Liver (tissue), 9 donors: ENCODE measurements around the gene NKD1. TPM values are rescaled to one million over a fixed set of nuclear protein-coding genes. Genes with fewer than 3 reads are reported as not detected.

ENCODE experiments used
- DNase-seq: peaks from one replicate; pipeline ENCODE4 v3.0.0-alpha.2; 2017; ENCODE audit warnings: low spot score
- H3K27ac ChIP-seq, 2 donors: one replicate each; pipeline ENCODE4 v1.7.0; 2013; ENCODE audit warnings: inconsistent platforms in 2 of 2, low read length in 2 of 2, control low read depth in 1 of 2, low read depth in 1 of 2, mild to moderate bottlenecking in 1 of 2
- H3K27me3 ChIP-seq, 4 donors: one replicate each; pipeline versions ENCODE4 v1.6.1 to v1.7.0; 2013; ENCODE audit warnings: low read length in 3 of 4, inconsistent platforms in 1 of 4, mild to moderate bottlenecking in 1 of 4, moderate library complexity in 1 of 4; ENCODE audit not compliant: control insufficient read depth in 4 of 4, insufficient read depth in 4 of 4
- H3K36me3 ChIP-seq, 4 donors: one replicate each; pipeline versions ENCODE4 v1.6.1 to v1.7.0; 2013; ENCODE audit warnings: low read length in 3 of 4, mild to moderate bottlenecking in 3 of 4, low read depth in 1 of 4, moderate library complexity in 1 of 4; ENCODE audit not compliant: control insufficient read depth in 4 of 4, insufficient read depth in 3 of 4
- H3K4me1 ChIP-seq, 4 donors: one replicate each; pipeline versions ENCODE4 v1.6.1 to v1.7.0; 2013; ENCODE audit warnings: low read length in 3 of 4, mild to moderate bottlenecking in 3 of 4, moderate library complexity in 1 of 4; ENCODE audit not compliant: control insufficient read depth in 4 of 4, insufficient read depth in 4 of 4
- H3K4me3 ChIP-seq, 3 donors: one replicate each; pipeline versions ENCODE4 v1.6.1 to v1.7.0; 2013; ENCODE audit warnings: low read length in 3 of 3, control low read depth in 1 of 3, low read depth in 1 of 3, mild to moderate bottlenecking in 1 of 3
- H3K9ac ChIP-seq, 2 donors: one replicate each; pipeline ENCODE4 v1.7.0; 2013; ENCODE audit warnings: low read length in 2 of 2, mild to moderate bottlenecking in 2 of 2, moderate library complexity in 2 of 2, control low read depth in 1 of 2, low read depth in 1 of 2
- H3K9me3 ChIP-seq, 4 donors: one replicate each; pipeline versions ENCODE4 v1.6.1 to v1.7.0; 2013; ENCODE audit warnings: low read length in 3 of 4; ENCODE audit not compliant: control insufficient read depth in 4 of 4
- EGR1 ChIP-seq, 2 donors: IDR thresholded peaks; 2 replicates each; pipeline ENCODE4 v1.6.1; 2016 to 2018; ENCODE audit warnings: antibody characterized with exemption in 2 of 2, low read depth in 2 of 2
- FOXA1 ChIP-seq: IDR thresholded peaks from 2 replicates; pipeline ENCODE4 v1.6.1; 2016; ENCODE audit warnings: antibody characterized with exemption
- FOXA2 ChIP-seq: IDR thresholded peaks from 2 replicates; pipeline ENCODE4 v1.6.1; 2016; ENCODE audit warnings: antibody characterized with exemption
- GABPA ChIP-seq, 2 donors: IDR thresholded peaks in 1 of 2; conservative IDR thresholded peaks in 1 of 2; 2 replicates each; pipeline ENCODE4 v1.6.1; 2016; ENCODE audit warnings: antibody characterized with exemption in 2 of 2, mild to moderate bottlenecking in 1 of 2, moderate library complexity in 1 of 2
- HNF4A ChIP-seq, 2 donors: conservative IDR thresholded peaks; 2 replicates each; pipeline ENCODE4 v1.6.1; 2016; ENCODE audit warnings: antibody characterized with exemption in 2 of 2, mild to moderate bottlenecking in 2 of 2
- HNF4G ChIP-seq: IDR thresholded peaks from 2 replicates; pipeline ENCODE4 v1.6.1; 2016; ENCODE audit warnings: antibody characterized with exemption
- JUND ChIP-seq, 2 donors: IDR thresholded peaks; 2 replicates each; pipeline ENCODE4 v1.6.1; 2016; ENCODE audit warnings: antibody characterized with exemption in 2 of 2
- NR2F2 ChIP-seq: IDR thresholded peaks from 2 replicates; pipeline ENCODE4 v1.6.1; 2016; ENCODE audit warnings: antibody characterized with exemption
- RAD21 ChIP-seq, 2 donors: IDR thresholded peaks; 2 replicates each; pipeline ENCODE4 v1.6.1; 2016; ENCODE audit warnings: antibody characterized with exemption in 2 of 2, mild to moderate bottlenecking in 2 of 2
- TAF1 ChIP-seq: conservative IDR thresholded peaks from 2 replicates; pipeline ENCODE4 v1.6.1; 2016; ENCODE audit warnings: antibody characterized with exemption, mild to moderate bottlenecking
- WGBS: extraction: QIAGEN DNeasy Blood & Tissue Kit; methylation state at CpG from one replicate; pipeline ENCODE4 v1.1.7; 2013; 5-methylcytosine and 5-hydroxymethylcytosine counted together
- polyA plus RNA-seq, 2 donors: library from polyadenylated mRNA; stranded (reverse) in 1 of 2; unstranded in 1 of 2; fragments of 200-250 nt in 1 of 2; fragments of >200 nt in 1 of 2; fragmentation: Nextera tagmentation in 1 of 2; extraction: Ambion mirVana in 1 of 2; gene quantifications; one replicate each; pipeline versions ENCODE4 v1.2.1 to v1.2.3, GENCODE V29; 2013 to 2015
- total RNA-seq, 2 donors: library from RNA; depleted of rRNA; stranded (reverse); fragments of >200 nt; gene quantifications; one replicate each; pipeline ENCODE4 v1.2.3, GENCODE V29; 2014
- TF ChIP-seq, protein P1 (sequence below): fragments of 150-350 bp; IDR thresholded peaks from 2 replicates; pipeline ENCODE4 v1.5.1; 2017; ENCODE audit warnings: improper control_type of control experiment, low read depth, low read length; ENCODE audit not compliant: missing input control
- TF ChIP-seq, protein P2 (sequence below): IDR thresholded peaks from 2 replicates; pipeline ENCODE4 v1.6.1; 2016; ENCODE audit warnings: antibody characterized with exemption
- TF ChIP-seq, protein P3 (sequence below): IDR thresholded peaks from 2 replicates; pipeline ENCODE4 v1.6.1; 2016; ENCODE audit warnings: antibody characterized with exemption
- donor health status: healthy.
- donor health status: healthy.
- donor health status: healthy.
- donor health status: healthy.
- donor health status: healthy.

Gene NKD1
- total and polyA plus RNA-seq, 4 donors = 0.28 to 3.5 (median 0.85) TPM

GRCh38 chr16:50520451-50521245 lies 27.5 kb upstream of the NKD1 start:
- Histone ChIP-seq H3K9ac (no peak overlapping the region), H3K9me3 (peaks cover 0 to 5% (median 0%) of the 10 kb centered on the region in 4 donors), H3K4me3 (no peak overlapping the region), H3K4me1 (no peaks in the 10 kb centered on the region), H3K27me3 (no peaks in the 10 kb centered on the region), H3K36me3 (no peaks in the 10 kb centered on the region), H3K27ac (no peak overlapping the region)
- DNase-seq = no peak
- TF ChIP-seq GABPA (IDR thresholded peaks at IDR 0.05 in 1 of 2, conservative IDR thresholded peaks at IDR 0.05 in 1 of 2) = no peak
- TF ChIP-seq HNF4G = no peak
- TF ChIP-seq EGR1 (IDR thresholded peaks at IDR 0.05; ENCODE audit: low read depth in 2 of 2) = no peak
- TF ChIP-seq, protein P1, sequence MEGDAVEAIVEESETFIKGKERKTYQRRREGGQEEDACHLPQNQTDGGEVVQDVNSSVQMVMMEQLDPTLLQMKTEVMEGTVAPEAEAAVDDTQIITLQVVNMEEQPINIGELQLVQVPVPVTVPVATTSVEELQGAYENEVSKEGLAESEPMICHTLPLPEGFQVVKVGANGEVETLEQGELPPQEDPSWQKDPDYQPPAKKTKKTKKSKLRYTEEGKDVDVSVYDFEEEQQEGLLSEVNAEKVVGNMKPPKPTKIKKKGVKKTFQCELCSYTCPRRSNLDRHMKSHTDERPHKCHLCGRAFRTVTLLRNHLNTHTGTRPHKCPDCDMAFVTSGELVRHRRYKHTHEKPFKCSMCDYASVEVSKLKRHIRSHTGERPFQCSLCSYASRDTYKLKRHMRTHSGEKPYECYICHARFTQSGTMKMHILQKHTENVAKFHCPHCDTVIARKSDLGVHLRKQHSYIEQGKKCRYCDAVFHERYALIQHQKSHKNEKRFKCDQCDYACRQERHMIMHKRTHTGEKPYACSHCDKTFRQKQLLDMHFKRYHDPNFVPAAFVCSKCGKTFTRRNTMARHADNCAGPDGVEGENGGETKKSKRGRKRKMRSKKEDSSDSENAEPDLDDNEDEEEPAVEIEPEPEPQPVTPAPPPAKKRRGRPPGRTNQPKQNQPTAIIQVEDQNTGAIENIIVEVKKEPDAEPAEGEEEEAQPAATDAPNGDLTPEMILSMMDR = no peak
- TF ChIP-seq FOXA2 = no peak
- TF ChIP-seq, protein P2, sequence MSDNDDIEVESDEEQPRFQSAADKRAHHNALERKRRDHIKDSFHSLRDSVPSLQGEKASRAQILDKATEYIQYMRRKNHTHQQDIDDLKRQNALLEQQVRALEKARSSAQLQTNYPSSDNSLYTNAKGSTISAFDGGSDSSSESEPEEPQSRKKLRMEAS = no peak
- WGBS = 46% methylated on average over 6 of the region's 6 CpGs

DNA sequence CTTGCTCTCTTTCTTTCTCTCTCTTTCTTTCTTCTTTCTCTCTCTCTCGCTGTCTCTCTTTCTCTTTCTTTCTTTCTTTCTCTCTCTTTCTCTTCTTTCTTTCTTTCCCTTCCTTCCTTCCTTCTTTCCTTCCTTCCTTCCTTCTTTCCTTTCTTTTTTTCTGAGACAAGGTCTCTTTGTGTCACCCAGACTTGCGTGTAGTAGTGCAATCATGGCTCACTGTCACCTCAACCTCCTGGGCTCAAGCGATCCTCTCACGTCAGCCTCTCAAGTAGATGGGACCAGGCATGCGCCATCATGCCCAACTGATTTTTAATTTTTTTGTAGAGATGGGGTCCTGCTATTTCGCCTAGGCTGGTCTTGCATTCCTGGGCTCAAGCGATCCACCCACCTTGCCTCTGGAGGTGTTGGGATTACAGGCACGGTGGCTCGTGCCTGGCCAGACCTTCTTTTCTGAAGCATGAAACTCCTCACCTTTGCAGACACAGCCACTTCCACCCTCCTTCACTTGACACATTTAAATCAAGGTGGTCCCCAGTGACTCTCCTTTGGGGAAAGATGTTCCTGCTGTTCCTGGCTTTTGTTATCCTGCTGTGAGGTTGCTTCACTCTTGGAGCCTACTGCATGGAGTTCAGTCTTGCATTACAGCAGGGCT lies 26.8 kb upstream of the NKD1 start:
- Histone ChIP-seq H3K4me3 (no peak overlapping the region), H3K9me3 (peaks cover 0 to 5% (median 0%) of the 10 kb centered on the region in 4 donors), H3K27me3 (no peaks in the 10 kb centered on the region), H3K4me1 (no peaks in the 10 kb centered on the region), H3K36me3 (no peaks in the 10 kb centered on the region), H3K9ac (no peak overlapping the region), H3K27ac (no peak overlapping the region)
- WGBS = 90% methylated on average over 9 of the region's 9 CpGs
- DNase-seq = no peak
- TF ChIP-seq FOXA2 (no peak), GABPA (IDR thresholded peaks at IDR 0.05 in 1 of 2, conservative IDR thresholded peaks at IDR 0.05 in 1 of 2) (no peak), FOXA1 (no peak), RAD21 (IDR thresholded peaks at IDR 0.05) (no peak), HNF4G (no peak), TAF1 (no peak), JUND (IDR thresholded peaks at IDR 0.05) (no peak), HNF4A (conservative IDR thresholded peaks at IDR 0.05) (no peak)
- TF ChIP-seq, protein P3, sequence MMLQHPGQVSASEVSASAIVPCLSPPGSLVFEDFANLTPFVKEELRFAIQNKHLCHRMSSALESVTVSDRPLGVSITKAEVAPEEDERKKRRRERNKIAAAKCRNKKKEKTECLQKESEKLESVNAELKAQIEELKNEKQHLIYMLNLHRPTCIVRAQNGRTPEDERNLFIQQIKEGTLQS = no peak

DNA sequence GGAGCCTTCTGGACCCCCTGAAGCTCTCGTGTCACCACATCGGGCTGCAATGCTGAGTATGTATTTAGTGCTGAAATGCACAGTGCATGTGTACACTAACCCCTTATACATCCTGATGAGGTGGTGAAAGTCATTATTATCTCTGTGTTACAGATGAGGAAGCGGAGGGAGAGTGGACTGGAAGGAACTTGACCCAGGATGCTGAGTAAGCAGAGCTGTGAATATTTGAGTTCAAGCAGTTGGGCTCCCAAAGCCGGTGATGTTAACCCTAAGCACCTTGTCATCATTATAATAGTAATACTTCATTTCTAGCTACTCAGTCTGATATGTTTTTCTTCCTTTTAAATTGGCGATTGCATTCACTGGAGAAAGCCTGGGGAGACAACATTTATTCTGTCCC lies 25.9 kb upstream of the NKD1 start:
- no peaks in the 10 kb centered on the region for H3K4me1 ChIP-seq
- WGBS = 81% methylated on average over 5 of the region's 5 CpGs

More for the DNA sequence above, 25.9 kb upstream of the NKD1 start:
- H3K4me3 ChIP-seq = no peak overlapping the region
- no peaks in the 10 kb centered on the region for H3K9me3 ChIP-seq
- H3K27ac ChIP-seq = no peak overlapping the region
- TF ChIP-seq NR2F2 (no peak), EGR1 (IDR thresholded peaks at IDR 0.05; ENCODE audit: low read depth in 2 of 2) (no peak), FOXA1 (no peak), GABPA (IDR thresholded peaks at IDR 0.05 in 1 of 2, conservative IDR thresholded peaks at IDR 0.05 in 1 of 2) (no peak), JUND (IDR thresholded peaks at IDR 0.05) (no peak)
- TF ChIP-seq, protein P2 = no peak
- H3K27me3 ChIP-seq = no peaks in the 10 kb centered on the region
- no peak for DNase-seq
- no peak overlapping the region for H3K9ac ChIP-seq
- H3K36me3 ChIP-seq = no peaks in the 10 kb centered on the region
